SIG-M5 (cell line): Measurements from ENCODE around the gene MEF2D.
A peak's percentile ranks its signal among the peaks of the same experiment; 100 is the strongest.

Source experiments
- DNase-seq: peaks from one replicate; lab custom pipeline; 2025; lab: John Stamatoyannopoulos, UW

MEF2D gene

DNA sequence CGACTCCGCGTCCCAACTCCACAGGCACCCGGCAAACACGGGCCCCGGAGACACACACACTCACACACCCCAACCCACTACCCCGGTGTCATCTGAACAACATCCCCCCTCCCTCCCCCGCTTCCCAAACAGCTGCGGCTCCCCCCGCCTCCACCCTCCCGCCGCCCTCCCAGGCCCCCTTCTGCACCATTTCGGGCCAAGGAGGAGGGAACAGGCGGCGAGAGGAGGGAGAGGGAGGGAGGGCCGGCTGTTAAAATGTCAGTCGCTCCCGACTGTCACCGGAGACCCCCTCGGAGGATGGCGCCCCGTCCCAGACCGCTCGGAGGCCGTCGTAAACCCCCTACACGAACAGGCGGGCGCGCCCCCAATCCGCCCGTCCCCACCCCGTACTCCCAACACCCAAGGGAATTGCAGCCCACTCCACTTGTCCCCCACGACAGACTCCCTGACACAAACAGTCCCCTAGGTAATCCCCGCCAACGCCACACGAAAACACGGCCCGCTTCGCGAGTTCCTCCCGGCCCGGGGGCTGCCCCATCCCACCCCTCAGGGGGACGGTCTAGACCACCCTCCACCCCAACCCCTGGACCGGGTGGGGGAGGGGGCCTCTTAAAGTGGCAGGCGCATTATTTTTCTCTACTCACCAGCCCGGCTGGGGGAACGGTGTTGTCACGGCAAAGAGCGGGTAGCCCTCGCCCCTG, 583 bp downstream of the MEF2D start:
- DNase-seq = no peak

DNA sequence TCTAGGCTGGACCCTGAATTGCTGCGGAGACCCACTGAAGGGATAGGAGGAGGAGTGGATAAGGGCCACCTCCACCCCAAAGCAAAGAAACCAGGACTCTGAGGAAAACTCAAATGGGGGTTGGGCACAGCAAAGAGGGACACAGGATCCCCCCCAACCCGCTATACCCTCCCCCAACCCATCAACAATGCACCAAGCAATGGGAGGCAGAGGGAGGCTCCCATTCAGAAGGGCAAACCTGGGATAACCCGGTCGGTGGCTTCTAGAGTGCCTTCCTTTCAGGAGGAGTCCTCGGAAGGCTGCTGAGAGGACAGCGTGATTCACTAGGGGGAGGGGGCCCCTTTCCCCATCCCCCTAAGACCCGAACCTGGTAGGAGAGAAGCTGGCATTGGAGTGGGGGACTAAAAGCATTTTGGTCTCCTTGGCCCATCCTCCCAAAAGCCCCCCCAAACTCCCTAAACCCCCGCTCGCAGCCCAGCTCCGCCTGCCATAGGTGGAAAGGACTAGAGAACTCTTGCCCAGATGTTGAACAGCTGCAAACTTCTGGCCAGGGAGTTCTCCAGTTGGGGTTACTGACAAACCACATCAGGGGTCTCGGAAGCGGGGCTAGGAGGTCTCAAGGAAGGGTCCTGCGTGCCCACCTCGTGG, 1.3 kb downstream of the MEF2D start:
- DNase-seq = no peak

DNA sequence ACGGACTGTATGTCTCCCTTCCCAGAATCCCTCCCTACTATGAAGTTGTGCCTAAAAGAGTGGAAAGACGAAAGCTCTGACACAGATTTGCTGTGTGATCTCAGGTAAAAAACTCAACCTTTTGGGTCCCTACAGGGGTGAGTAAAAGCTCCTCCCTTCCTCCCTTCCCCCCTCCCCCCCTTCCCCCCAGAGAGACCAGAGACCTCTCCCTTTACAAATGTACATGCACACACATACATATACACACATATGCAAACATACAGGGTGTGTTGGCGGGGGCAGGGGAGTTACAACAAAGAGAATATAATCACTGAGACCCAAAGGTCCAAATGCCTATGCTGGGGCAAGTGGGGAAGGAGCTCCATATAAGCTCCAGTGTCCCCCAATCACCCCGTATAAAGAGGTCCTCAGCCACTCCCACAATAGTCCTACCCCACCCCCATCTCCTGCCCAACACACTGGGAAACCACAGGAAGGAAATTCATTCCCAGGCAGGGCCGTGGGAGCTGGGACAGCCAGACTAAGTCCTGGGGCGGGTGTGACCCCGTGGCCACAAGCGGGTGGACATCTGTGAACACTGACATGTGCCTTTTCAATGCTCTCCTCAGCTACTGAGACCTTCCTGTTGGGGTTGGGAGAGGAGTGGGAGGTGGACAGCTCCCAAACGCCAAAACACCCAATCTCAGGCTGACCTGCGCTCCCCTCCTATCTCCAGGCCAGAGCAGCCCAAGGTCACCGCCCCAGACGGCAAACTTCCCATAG, 2.0 kb downstream of the MEF2D start:
- DNase-seq = no peak

DNA sequence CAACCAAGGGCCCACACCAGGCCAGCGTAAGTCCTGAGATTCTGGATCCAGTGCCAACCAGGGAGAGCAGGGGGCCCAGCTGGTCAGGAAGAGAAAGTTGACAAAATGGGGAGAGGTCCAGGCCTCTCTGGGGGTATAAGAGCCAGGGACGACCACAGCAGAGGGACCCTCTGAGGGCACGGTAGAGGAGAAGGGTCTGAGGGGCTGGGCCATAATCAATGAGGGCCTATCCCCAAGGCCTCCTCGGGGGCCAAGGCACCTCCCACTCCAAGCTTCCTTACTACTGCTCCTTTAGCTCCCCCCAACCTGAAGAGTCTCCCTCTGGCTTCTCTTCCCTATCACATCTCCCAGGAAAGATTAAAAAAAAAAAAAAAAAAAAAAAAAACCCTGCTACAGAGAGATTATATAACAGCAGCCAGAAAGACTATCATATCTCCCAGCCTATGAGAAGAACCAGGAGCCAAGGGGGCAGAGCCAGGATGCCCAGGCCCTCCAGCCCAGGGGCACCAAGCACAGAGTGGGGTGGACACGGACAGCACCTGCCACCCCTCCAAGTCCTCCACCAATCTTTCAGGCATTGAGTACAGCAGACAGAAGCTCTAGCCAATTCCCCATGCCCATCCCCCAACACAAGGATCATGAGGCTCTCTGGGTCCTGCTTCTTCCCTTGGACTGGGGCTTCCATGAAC, 2.7 kb downstream of the MEF2D start:
- DNase-seq = no peak

DNA sequence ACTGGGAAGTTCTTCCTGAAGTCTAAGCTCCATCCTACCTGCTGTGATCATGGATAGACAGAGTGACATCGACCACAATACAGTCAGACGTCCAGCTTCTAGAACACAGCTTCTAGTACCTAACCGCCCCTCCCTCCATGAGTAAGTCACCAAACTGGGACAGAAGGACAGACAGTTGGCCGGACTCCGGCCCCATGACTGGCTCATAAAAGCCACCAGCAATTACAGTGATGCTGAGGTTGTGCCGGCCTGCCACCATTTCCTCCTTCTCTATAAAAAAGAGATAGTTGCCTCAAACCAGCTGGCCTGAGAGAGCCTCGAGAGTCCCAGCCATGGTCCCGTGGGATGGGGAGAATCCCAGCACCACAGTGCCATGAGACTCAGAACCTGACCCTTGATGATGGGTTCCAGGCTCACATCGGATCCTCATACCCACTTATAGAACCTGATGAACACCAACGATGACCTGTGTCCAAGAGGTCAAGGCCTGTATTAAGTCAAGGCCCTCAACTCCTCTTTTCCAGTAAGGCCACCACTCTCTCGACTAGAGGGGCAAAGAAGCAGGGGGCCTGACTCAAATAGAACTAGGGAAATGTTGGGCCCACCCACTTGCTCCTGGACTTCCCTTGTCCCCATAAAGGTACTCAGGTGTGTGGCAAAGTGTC, 3.4 kb downstream of the MEF2D start:
- DNase-seq = no peak

DNA sequence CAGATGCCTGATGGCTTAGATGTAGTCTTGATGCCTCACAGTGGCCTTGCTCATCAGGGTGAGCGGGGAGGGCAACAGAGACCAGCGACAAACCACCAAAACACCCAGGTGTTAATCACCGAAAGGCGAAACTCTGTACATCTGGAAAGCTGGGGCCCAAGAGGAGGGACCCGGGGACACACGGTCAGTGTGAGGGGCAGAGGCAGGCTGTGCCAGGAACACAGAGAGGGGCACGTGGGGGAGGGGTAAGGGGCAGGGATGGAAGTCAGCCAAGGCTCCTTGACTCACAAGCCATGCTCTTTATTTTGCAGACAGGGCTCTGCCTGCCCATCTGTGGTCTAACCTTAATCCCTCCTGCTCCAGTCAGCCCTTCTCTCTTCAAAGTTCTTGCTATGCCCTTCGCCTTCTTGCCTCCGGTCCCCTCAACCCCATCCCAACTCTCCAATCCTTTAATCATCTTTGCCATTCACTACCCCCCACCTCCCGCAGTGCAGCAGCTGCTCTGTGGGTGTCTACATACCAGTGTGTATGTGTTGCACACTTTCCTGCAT, 4.3 kb downstream of the MEF2D start:
- DNase-seq = no peak

DNA sequence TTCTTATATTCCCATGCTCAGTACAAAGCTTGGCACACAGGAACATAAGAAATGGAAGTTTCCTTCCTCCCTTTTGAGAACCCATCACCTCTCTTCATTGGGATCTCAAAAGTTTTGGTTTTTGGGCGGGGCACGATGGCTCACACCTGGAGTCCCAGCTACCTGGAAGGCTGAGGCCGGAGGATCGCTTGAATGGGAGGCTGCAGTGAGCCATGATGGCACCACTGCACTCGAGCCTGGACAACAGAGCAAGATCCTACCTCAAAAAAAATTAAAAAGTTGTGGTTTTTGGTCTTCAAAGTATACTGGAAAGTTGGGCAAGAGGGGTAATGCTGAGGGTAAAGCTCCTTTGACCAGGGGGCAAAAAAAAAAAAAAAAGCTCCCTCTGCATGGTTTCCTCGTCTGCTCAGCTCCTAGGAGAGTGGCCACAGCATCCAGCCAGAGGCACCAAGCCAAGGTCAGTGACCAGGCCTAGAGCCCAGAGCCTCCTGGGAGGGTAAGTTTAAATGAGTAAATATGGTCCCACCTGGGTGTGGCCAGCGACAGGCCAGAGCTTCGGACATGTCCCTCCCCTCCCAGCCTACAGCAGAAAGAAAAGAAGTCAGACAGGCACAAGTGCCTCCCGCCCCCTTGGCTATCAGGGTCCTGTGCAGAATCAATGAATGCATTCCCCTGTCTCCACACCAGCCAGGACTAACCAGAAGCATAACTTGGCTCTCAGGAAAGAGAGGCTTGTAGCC, 5.0 kb downstream of the MEF2D start:
- DNase-seq = no peak

DNA sequence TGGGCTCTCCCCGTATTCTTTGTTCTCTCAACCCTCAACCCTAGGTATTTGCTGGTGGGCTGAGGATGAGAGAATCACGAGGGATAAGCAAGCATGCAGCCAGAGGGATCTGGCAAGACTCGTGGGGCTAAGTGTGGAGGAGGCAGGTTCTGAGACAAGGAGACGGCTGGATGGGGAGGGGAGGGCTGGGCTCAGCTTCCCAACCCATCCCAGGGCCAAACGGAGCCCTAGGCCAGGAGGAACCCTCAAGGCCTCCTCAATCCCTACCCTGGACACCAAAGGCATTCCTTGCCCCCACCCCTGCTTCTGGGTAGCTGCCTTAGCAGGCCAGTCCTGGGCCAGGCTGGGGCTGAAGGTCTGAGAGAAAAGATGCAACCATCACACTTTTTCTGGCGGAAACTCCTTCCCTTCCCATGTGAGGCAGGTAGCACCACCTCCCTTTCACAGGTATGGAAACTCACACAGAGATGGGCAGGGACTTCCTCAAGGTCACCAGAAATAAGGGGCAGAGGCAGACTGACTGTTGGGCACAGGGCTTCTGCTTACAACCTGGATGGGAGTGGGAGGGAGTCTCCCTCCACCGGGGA, 6.2 kb downstream of the MEF2D start:
- DNase-seq = no peak

DNA sequence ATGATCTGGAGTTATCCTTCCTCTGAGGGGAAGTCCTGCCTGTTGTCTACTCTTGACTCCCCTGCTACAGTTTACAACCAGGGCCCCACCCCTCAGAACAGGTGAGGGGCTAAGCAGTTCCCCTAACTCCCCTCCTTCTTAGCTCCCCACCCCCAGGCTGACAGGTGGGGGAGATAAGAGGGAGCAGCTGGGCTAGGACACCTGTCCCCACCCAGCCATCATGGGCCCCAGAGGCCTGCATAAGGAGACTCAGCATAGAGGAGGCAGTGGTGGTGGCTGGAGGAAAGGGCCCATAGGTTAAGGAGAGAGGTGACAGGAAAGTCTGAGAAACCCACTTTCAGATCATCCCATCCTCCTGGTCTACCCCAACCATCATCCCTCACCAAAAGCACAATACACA, 6.8 kb downstream of the MEF2D start:
- no peak for DNase-seq

DNA sequence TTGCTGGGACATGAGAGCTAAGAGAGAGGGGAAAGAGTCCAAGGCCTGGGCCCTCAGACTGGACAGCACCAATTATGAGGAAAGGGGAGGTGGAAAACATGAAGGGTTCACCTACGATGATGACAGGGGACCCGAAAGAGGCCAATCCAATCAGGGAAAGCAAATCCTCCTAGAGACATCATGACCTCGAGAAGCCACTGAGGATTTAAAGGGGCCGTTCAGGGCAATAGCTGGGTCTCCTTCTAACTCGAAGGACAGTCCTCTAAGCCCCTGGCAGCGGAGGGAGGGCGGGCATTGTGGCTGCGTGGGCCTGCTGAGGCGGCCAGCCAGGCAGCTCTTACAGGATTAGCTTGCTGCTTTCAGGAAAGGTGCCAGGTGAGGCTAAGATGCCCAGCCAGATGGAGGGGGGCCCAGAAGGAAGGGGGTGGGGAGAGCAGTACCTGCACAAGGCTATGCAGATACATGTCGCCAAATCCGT, 7.4 kb downstream of the MEF2D start:
- no peak for DNase-seq

DNA sequence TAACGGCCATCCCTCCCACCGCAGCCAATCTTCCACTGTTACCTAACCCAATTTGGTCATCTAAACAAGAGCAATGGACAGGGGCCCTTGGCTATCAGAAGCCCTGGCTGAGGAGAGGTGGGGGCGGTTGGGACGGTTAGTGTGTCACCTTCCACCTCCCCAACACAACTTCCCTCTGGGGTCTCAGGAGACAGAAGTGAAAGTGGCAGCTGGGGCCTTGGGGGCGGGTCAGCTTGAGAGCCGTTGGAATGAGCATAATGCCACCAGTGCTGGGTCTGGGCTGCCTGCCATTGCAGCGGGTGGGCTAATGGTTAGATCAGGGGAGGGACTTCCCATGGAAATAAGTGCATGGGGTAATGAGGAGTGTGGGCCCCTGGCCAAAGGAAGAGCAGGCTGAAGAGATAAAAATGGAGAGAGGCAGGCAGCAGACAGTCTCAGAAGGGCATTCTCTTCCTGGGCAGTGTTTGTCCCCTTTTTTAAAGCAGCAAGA, 7.9 kb downstream of the MEF2D start:
- DNase-seq = peak; percentile 96

DNA sequence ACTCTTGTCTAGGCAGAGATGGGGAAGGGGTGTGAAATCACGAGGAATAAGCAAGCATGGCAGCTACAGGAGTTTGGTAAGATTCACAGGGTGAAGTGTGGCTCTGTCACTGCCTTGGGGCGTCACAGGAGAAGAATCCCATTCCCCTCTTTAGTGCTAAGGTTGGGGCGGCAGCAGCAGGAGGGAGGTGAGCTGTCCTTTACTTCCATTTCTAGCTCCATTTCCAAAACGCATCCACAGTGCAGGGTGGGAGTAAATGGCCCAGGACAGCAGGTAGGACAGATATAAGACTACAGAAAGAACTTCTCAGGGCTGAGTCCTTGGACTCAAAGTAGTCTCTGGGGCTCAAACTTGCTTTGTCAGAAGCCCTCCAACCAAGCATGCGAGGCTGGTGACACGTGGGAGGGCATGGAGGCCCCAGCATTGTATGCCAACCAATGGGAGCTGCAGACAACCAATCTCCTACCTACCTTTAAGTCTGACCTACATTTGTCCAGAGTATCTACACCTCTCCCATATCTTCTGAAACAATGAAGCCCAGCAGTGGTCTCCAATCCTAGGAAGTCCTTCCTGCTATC, 8.5 kb downstream of the MEF2D start:
- DNase-seq = no peak

DNA sequence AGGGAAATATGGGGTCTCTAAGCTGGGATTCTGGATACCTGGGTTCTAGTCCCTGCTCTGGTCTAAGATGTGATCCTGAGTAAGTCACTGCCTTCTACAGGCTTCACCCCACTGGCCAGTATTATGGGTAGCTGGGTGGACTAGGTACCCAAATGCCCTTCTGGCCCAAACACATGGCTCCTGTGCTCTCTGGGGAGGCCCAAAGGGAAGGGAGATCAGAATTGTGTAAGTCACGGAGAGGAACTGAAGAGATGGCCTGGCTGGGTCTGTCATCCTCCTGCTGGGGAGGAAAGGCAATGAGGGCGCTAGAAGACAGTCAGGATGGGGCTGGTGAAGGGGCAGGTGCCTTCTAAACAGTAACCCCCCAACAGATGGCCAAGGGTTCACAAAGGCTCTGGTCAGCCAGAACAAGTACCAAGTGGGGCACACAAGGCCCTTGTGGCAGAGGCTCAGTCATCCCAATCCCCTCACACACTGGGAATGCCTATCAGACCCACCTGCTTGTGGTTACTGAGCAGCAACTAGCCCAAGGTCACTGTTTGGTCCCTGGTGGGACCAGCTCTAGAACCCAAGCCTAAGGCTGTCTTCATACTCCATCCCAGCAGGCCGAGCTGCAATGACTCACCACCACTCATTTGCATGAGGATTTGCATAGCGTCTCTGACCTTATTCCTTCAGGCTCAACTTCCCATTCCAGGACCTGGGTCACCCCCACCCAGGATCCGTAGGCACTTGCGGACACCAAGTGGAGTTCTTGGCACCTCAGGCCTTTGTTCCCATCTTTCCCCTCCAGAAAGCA, 9.2 kb downstream of the MEF2D start:
- DNase-seq = no peak

DNA sequence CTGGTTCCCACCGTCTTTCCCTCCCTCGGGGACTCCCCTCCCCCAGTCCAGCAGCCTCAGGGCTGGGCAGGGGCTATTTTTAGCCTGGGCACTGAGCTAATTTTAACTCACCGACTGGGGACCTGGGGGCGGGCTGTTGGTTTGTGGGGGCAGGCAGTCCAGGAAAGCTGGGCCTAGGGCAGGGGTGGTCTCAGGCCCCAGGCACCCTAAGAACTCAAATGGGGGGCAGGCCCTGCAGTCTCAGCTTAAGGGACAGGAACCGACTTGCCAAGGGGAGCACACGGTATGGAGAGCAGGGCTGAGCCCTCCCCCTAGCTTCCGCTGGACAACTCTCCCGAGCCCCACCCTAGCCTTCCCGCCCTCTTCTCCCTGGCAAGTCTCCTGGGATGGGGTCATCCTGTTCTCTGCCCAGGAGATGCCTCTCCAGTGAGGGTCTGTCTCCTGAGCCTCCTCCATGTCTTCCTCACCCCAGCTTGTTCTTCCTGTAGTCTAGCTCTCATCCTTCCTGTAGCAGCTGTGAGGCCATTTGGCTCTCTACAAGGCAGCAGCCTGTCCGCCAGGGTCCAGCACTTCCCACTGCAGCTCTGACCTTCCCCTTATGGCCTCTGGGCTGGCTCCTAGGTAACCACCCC, 10.1 kb downstream of the MEF2D start:
- DNase-seq = no peak

DNA sequence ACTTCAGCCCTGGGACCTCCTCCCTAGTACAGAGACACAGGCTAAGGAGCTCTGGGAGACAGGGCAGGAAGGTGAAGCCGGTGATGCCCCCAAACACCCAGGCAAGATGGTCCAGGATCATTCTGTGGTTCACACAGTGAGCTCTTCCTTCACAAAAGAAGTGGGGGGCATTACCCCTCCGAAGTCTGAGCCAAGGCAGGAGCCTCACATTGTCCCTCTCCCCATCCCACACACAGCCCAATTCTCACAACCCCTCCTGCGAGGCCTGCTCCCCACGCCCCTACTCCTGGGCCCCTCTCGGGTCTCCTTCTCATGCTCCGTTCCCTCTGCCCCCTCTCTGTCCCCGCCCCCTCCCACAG, 10.7 kb downstream of the MEF2D start:
- DNase-seq = no peak

DNA sequence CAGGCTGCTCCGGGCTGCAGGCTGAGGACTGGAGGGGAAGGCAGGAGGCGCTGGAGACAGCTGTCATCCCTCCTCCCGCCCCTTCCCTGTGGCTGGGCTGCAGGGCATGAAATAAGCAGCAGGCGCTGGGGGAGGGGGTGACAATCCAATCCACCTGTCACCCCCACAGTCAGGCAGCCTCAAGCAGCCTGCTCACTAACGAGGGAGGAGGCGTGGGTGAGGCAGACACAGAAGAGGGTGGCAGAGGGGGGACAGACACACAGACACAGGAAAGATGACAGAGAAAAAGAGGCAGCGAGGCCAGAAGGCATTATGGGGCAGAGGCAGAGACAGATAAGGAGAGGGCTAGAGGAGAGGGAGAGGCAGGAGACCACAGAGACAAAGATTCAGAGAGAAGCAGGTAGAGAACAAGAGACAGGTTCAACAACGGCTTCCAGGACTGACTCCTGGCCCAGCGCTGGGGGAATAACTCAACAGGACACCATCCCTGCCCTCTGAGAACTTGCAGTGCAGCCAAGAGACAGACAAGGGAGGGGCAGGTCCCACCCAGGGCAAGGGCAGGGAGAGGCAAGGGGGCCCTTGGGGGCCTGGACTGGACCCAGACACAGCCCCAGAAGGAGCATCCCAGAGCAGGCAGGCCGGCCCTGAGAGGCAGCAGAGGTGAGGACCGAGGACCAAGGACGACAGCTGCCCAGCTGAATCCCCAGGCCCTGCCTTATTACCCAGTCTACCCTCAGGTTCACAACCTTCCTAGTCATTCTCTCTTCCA, 11.2 kb downstream of the MEF2D start:
- DNase-seq = no peak

DNA sequence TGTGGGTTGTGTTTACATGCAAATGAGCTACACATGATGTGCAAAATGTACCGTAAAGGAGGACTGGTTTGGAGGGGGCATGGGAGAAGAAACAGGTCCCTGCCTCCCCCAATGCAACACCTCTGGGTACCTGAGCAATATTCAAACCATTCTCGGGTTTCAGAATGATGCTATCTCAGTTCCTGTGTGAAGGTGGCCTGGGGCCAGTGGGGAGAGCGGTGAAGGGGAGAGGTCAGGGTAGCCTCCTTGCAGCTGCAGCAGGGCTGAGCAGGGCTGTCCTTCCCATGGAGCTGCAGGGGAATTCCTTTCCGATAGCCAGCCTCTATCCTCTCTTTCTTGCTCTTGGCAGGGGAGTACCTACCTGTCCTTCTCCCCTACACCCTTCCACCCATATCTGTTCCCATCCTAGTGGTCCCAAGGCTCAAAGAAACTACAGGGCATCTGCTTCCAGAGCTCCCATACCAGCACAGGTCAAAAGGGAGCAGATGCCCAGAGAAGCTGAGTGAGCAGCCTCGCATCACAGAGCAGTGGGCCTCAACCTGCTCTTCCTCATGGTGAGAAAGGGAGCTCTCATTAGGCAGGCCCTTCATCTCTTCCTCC, 11.9 kb downstream of the MEF2D start:
- no peak for DNase-seq

DNA sequence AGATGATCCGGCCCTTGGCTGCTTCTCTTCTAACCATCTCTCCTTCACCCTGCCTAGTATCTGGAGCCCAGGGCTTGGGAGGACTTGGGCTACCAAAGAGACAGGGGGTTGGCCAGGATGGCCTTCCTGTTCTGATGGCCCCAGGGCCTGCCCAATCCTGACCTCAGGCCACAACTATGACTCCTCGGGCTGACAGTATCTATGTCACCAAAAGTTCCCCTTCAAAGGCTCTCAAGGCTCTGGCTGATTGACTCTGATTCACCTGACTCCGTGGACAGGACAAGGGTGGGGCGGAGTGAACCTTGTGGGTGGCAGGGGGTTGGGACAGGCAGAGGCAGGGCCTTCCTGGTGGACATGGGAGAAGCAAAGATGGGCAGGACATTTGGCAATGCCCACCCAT, 12.7 kb downstream of the MEF2D start:
- no peak for DNase-seq
